GM23338 (cell line): ENCODE data around the gene MED27. TPM values are rescaled to one million over a fixed set of nuclear protein-coding genes. Genes with fewer than 3 reads are reported as not detected.
A peak's percentile ranks its signal among the peaks of the same experiment; 100 is the strongest.

Experiments
- ATAC-seq: fragments of 200-7000 bp; cut with Tn5 transposase; 3 replicates; pipeline ENCODE4 v1.9.1; 2020
- DNase-seq: peaks from one replicate; pipeline ENCODE4 v3.0.0-alpha.2; 2015; ENCODE audit warnings: low spot score
- H2AFZ ChIP-seq: fragments of 200-600 bp; sonication (generic); 2 replicates; pipeline ENCODE4 v1.8.0; 2016; ENCODE audit warnings: antibody characterized with exemption, mild to moderate bottlenecking, moderate library complexity
- H3F3A ChIP-seq: fragments of 200-600 bp; sonication (generic); replicated peaks from 2 replicates; pipeline ENCODE4 v1.8.0; 2017; ENCODE audit warnings: antibody characterized with exemption, mixed run types, low read depth
- H3K27ac ChIP-seq: fragments of 200-600 bp; sonication (generic); 2 replicates; pipeline ENCODE4 v1.6.1; 2016; ENCODE audit warnings: low read depth
- H3K27me3 ChIP-seq: fragments of 200-600 bp; sonication (generic); 2 replicates; pipeline ENCODE4 v1.8.0; 2016; ENCODE audit warnings: mild to moderate bottlenecking, mixed run types, moderate library complexity; ENCODE audit not compliant: insufficient read depth
- H3K36me3 ChIP-seq: fragments of 200-600 bp; sonication (generic); 2 replicates; pipeline ENCODE4 v1.8.0; 2016; ENCODE audit warnings: mild to moderate bottlenecking; ENCODE audit not compliant: insufficient read depth
- H3K4me1 ChIP-seq: fragments of 200-600 bp; sonication (generic); 2 replicates; pipeline ENCODE4 v1.8.0; 2016; ENCODE audit warnings: mild to moderate bottlenecking, moderate library complexity; ENCODE audit not compliant: insufficient read depth
- H3K4me2 ChIP-seq: fragments of 200-600 bp; sonication (generic); 2 replicates; pipeline ENCODE4 v1.7.1; 2017; ENCODE audit warnings: mixed run types
- H3K4me3 ChIP-seq: fragments of 200-600 bp; sonication (generic); 2 replicates; pipeline ENCODE4 v1.6.1; 2016; ENCODE audit warnings: mixed run types
- H3K79me2 ChIP-seq: fragments of 200-600 bp; sonication (generic); replicated peaks from 2 replicates; pipeline ENCODE4 v1.8.0; 2017; ENCODE audit warnings: mild to moderate bottlenecking; ENCODE audit not compliant: insufficient read depth
- H3K9me2 ChIP-seq: fragments of 200-600 bp; sonication (generic); 2 replicates; pipeline ENCODE4 v1.8.0; 2017; ENCODE audit not compliant: insufficient read depth
- H4K20me1 ChIP-seq: fragments of 200-600 bp; sonication (generic); replicated peaks from 2 replicates; pipeline ENCODE4 v1.8.0; 2017; ENCODE audit warnings: mild to moderate bottlenecking; ENCODE audit not compliant: insufficient read depth
- H3K27ac Mint-ChIP-seq: 2 replicates; pipeline ENCODE4 v1.8.0; 2020; ENCODE audit warnings: inconsistent platforms, mild to moderate bottlenecking, moderate library complexity, mixed read lengths
- H3K27me3 Mint-ChIP-seq: 3 replicates; pipeline ENCODE4 v1.8.0; 2022; ENCODE audit warnings: low read depth, mild to moderate bottlenecking, moderate library complexity, mixed read lengths, inconsistent platforms; ENCODE audit not compliant: insufficient read depth, poor library complexity
- H3K36me3 Mint-ChIP-seq: 3 replicates; pipeline ENCODE4 v1.8.0; 2021; ENCODE audit warnings: low read depth, mild to moderate bottlenecking, inconsistent platforms, moderate library complexity, mixed read lengths
- H3K4me1 Mint-ChIP-seq: 3 replicates; pipeline ENCODE4 v1.8.0; 2020; ENCODE audit warnings: mild to moderate bottlenecking, inconsistent platforms, mixed read lengths
- H3K4me3 Mint-ChIP-seq: 3 replicates; pipeline ENCODE4 v1.8.0; 2021; ENCODE audit warnings: moderate library complexity, mild to moderate bottlenecking, inconsistent platforms, mixed read lengths
- H3K9me3 Mint-ChIP-seq: 3 replicates; pipeline ENCODE4 v1.8.0; 2020; ENCODE audit warnings: moderate library complexity, mild to moderate bottlenecking, inconsistent platforms, mixed read lengths
- CREB1 ChIP-seq: fragments of 250-450 bp; sonication (Bioruptor Pico); IDR thresholded peaks from 2 replicates; pipeline ENCODE4 v1.5.0; 2020; ENCODE audit warnings: low read depth, mild to moderate bottlenecking, moderate library complexity
- EZH2 ChIP-seq: fragments of 200-600 bp; sonication (generic); IDR thresholded peaks from one replicate; pipeline ENCODE4 v1.8.0; 2017; ENCODE audit warnings: antibody characterized with exemption, mild to moderate bottlenecking, low read depth; ENCODE audit not compliant: unreplicated experiment
- EZH2phosphoT487 ChIP-seq: fragments of 200-600 bp; sonication (generic); IDR thresholded peaks from one replicate; pipeline ENCODE4 v1.8.1; 2018; ENCODE audit warnings: antibody characterized with exemption; ENCODE audit not compliant: unreplicated experiment
- JUNB ChIP-seq: IDR thresholded peaks from one replicate; pipeline ENCODE4 v1.6.1; 2016; ENCODE audit warnings: antibody characterized with exemption; ENCODE audit not compliant: unreplicated experiment
- NANOG ChIP-seq: IDR thresholded peaks from 2 replicates; pipeline ENCODE4 v1.6.1; 2016; ENCODE audit warnings: antibody characterized with exemption, borderline replicate concordance
- POLR2AphosphoS5 ChIP-seq: IDR thresholded peaks from 2 replicates; pipeline ENCODE4 v1.6.1; 2016; ENCODE audit warnings: antibody characterized with exemption, low read depth
- STAT1 ChIP-seq: IDR thresholded peaks from one replicate; pipeline ENCODE4 v1.6.1; 2016; ENCODE audit warnings: antibody characterized with exemption; ENCODE audit not compliant: unreplicated experiment
- ZNF114 ChIP-seq: fragments of 250-450 bp; sonication (Bioruptor Pico); IDR thresholded peaks from 2 replicates; pipeline ENCODE4 v1.5.0; 2020; ENCODE audit warnings: mild to moderate bottlenecking, moderate library complexity
- ZNF331 ChIP-seq: fragments of 250-450 bp; sonication (Bioruptor Pico); IDR thresholded peaks from 2 replicates; pipeline ENCODE4 v1.5.0; 2020; ENCODE audit warnings: low read depth, mild to moderate bottlenecking, moderate library complexity
- polyA plus RNA-seq: library from polyadenylated mRNA; unstranded; fragments of >200 nt; fragmentation: Nextera tagmentation; extraction: Ambion mirVana; gene quantifications from 2 replicates; pipeline ENCODE4 v1.2.1, GENCODE V29; 2016
- total RNA-seq: library from RNA; depleted of rRNA; stranded (reverse); fragments of >200 nt; shearing (Covaris generic); gene quantifications from 2 replicates; pipeline ENCODE4 v1.2.3, GENCODE V29; 2014
- TF ChIP-seq, protein P1 (sequence below), 2 experiments: fragments of 200-600 bp in 1 of 2; sonication (generic) in 1 of 2; conservative IDR thresholded peaks; 2 replicates each; pipeline versions ENCODE4 v1.5.1 to v1.6.1; 2016 to 2017; ENCODE audit warnings: antibody characterized with exemption in 2 of 2, low read depth in 2 of 2, mild to moderate bottlenecking in 2 of 2, moderate library complexity in 1 of 2
- TF ChIP-seq, protein P2 (sequence below): IDR thresholded peaks from 2 replicates; pipeline ENCODE4 v1.6.1; 2016; ENCODE audit warnings: antibody characterized with exemption
- TF ChIP-seq, protein P3 (sequence below): IDR thresholded peaks from one replicate; pipeline ENCODE4 v1.6.1; 2018; ENCODE audit warnings: antibody characterized with exemption; ENCODE audit not compliant: unreplicated experiment
- TF ChIP-seq, protein P4 (sequence below): fragments of 250-450 bp; sonication (Bioruptor Pico); IDR thresholded peaks from 2 replicates; pipeline ENCODE4 v1.5.0; 2020; ENCODE audit warnings: mild to moderate bottlenecking, moderate library complexity

MED27 gene
- total and polyA plus RNA-seq, 2 experiments from 2014 or later = 30.6 to 35.0 TPM

DNA sequence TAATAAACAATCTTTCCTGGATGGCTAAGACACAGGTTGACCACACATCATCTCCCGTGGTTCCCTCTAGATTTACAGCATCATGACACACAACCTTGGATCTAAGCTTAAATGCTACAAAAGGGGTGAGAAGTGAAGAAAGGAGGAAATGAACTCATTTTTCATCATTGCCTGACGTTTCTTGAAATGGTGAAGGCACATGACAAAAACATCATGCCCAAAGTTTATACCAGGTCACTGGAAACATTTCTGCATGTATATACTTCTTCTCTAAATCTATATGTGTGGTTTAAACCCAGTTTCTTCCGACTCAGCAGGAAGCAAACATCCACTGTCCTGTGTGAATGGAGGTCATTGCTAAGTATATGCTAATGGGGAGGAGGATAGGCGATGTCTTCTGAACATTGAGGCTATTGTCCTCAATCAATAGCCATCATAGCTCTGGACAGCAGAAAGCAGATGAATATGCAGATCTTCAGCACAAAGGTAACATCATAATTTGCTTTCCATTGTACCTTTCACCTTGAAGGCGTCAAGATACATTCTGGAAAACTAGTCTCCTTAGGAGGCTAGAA lies 137.4 kb downstream of the MED27 start:
- Histone ChIP-seq H3K4me2 (peak overlapping the region; percentile 18; the same call in 1 of the 2 replicates), H3K4me3 (no peak overlapping the region), H3K27me3 (no peaks in the 10 kb centered on the region), H4K20me1 (no peaks in the 10 kb centered on the region; the same call in 1 of the 2 replicates), H3K79me2 (no peaks in the 10 kb centered on the region), H3K36me3 (no peaks in the 10 kb centered on the region), H2AFZ (no peak overlapping the region), H3K9me2 (no peaks in the 10 kb centered on the region; the same call in 1 of the 2 replicates), H3K4me1 (peaks cover 26% of the 10 kb centered on the region), H3K27ac (peak overlapping the region; percentile 27; the same call in 1 of the 2 replicates), H3F3A (no peaks in the 10 kb centered on the region)
- Mint-ChIP-seq H3K4me1 (peaks cover 29% of the 10 kb centered on the region), H3K27ac (peak overlapping the region; percentile 91; the same call in 1 of the 2 replicates), H3K9me3 (no peaks in the 10 kb centered on the region), H3K36me3 (peaks cover 2% of the 10 kb centered on the region; the same call in 1 of the 3 replicates), H3K27me3 (no peaks in the 10 kb centered on the region), H3K4me3 (peak overlapping the region; percentile 3; the same call in 1 of the 3 replicates)
- no peak for DNase-seq
- TF ChIP-seq ZNF114 (no peak), STAT1 (no peak), EZH2 (no peak), EZH2phosphoT487 (no peak), ZNF331 (CRISPR knock-in tag) (no peak), POLR2AphosphoS5 (no peak), CREB1 (CRISPR knock-in tag) (no peak), JUNB (no peak), NANOG (no peak)
- TF ChIP-seq, protein P1, sequence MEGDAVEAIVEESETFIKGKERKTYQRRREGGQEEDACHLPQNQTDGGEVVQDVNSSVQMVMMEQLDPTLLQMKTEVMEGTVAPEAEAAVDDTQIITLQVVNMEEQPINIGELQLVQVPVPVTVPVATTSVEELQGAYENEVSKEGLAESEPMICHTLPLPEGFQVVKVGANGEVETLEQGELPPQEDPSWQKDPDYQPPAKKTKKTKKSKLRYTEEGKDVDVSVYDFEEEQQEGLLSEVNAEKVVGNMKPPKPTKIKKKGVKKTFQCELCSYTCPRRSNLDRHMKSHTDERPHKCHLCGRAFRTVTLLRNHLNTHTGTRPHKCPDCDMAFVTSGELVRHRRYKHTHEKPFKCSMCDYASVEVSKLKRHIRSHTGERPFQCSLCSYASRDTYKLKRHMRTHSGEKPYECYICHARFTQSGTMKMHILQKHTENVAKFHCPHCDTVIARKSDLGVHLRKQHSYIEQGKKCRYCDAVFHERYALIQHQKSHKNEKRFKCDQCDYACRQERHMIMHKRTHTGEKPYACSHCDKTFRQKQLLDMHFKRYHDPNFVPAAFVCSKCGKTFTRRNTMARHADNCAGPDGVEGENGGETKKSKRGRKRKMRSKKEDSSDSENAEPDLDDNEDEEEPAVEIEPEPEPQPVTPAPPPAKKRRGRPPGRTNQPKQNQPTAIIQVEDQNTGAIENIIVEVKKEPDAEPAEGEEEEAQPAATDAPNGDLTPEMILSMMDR (conservative IDR thresholded peaks at IDR 0.05; ENCODE audit: low read depth in 2 of 2) = no peak
- TF ChIP-seq, protein P2, sequence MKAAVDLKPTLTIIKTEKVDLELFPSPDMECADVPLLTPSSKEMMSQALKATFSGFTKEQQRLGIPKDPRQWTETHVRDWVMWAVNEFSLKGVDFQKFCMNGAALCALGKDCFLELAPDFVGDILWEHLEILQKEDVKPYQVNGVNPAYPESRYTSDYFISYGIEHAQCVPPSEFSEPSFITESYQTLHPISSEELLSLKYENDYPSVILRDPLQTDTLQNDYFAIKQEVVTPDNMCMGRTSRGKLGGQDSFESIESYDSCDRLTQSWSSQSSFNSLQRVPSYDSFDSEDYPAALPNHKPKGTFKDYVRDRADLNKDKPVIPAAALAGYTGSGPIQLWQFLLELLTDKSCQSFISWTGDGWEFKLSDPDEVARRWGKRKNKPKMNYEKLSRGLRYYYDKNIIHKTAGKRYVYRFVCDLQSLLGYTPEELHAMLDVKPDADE = no peak
- TF ChIP-seq, protein P3, sequence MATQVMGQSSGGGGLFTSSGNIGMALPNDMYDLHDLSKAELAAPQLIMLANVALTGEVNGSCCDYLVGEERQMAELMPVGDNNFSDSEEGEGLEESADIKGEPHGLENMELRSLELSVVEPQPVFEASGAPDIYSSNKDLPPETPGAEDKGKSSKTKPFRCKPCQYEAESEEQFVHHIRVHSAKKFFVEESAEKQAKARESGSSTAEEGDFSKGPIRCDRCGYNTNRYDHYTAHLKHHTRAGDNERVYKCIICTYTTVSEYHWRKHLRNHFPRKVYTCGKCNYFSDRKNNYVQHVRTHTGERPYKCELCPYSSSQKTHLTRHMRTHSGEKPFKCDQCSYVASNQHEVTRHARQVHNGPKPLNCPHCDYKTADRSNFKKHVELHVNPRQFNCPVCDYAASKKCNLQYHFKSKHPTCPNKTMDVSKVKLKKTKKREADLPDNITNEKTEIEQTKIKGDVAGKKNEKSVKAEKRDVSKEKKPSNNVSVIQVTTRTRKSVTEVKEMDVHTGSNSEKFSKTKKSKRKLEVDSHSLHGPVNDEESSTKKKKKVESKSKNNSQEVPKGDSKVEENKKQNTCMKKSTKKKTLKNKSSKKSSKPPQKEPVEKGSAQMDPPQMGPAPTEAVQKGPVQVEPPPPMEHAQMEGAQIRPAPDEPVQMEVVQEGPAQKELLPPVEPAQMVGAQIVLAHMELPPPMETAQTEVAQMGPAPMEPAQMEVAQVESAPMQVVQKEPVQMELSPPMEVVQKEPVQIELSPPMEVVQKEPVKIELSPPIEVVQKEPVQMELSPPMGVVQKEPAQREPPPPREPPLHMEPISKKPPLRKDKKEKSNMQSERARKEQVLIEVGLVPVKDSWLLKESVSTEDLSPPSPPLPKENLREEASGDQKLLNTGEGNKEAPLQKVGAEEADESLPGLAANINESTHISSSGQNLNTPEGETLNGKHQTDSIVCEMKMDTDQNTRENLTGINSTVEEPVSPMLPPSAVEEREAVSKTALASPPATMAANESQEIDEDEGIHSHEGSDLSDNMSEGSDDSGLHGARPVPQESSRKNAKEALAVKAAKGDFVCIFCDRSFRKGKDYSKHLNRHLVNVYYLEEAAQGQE = no peak
- TF ChIP-seq, protein P4, sequence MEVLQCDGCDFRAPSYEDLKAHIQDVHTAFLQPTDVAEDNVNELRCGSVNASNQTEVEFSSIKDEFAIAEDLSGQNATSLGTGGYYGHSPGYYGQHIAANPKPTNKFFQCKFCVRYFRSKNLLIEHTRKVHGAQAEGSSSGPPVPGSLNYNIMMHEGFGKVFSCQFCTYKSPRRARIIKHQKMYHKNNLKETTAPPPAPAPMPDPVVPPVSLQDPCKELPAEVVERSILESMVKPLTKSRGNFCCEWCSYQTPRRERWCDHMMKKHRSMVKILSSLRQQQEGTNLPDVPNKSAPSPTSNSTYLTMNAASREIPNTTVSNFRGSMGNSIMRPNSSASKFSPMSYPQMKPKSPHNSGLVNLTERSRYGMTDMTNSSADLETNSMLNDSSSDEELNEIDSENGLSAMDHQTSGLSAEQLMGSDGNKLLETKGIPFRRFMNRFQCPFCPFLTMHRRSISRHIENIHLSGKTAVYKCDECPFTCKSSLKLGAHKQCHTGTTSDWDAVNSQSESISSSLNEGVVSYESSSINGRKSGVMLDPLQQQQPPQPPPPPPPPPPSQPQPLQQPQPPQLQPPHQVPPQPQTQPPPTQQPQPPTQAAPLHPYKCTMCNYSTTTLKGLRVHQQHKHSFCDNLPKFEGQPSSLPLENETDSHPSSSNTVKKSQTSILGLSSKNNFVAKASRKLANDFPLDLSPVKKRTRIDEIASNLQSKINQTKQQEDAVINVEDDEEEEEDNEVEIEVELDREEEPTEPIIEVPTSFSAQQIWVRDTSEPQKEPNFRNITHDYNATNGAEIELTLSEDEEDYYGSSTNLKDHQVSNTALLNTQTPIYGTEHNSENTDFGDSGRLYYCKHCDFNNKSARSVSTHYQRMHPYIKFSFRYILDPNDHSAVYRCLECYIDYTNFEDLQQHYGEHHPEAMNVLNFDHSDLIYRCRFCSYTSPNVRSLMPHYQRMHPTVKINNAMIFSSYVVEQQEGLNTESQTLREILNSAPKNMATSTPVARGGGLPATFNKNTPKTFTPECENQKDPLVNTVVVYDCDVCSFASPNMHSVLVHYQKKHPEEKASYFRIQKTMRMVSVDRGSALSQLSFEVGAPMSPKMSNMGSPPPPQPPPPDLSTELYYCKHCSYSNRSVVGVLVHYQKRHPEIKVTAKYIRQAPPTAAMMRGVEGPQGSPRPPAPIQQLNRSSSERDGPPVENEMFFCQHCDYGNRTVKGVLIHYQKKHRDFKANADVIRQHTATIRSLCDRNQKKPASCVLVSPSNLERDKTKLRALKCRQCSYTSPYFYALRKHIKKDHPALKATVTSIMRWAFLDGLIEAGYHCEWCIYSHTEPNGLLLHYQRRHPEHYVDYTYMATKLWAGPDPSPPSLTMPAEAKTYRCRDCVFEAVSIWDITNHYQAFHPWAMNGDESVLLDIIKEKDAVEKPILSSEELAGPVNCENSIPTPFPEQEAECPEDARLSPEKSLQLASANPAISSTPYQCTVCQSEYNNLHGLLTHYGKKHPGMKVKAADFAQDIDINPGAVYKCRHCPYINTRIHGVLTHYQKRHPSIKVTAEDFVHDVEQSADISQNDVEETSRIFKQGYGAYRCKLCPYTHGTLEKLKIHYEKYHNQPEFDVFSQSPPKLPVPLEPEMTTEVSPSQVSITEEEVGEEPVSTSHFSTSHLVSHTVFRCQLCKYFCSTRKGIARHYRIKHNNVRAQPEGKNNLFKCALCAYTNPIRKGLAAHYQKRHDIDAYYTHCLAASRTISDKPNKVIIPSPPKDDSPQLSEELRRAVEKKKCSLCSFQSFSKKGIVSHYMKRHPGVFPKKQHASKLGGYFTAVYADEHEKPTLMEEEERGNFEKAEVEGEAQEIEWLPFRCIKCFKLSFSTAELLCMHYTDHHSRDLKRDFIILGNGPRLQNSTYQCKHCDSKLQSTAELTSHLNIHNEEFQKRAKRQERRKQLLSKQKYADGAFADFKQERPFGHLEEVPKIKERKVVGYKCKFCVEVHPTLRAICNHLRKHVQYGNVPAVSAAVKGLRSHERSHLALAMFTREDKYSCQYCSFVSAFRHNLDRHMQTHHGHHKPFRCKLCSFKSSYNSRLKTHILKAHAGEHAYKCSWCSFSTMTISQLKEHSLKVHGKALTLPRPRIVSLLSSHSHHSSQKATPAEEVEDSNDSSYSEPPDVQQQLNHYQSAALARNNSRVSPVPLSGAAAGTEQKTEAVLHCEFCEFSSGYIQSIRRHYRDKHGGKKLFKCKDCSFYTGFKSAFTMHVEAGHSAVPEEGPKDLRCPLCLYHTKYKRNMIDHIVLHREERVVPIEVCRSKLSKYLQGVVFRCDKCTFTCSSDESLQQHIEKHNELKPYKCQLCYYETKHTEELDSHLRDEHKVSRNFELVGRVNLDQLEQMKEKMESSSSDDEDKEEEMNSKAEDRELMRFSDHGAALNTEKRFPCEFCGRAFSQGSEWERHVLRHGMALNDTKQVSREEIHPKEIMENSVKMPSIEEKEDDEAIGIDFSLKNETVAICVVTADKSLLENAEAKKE = no peak
- ATAC-seq = peak; percentile 57
